A549 (cell line): Measurements from ENCODE around the gene STIMATE. TPM values are rescaled to one million over a fixed set of nuclear protein-coding genes. Genes with fewer than 3 reads are reported as not detected.

ENCODE experiments used
- ATAC-seq, 2 experiments: fragments of 200-7000 bp in 1 of 2; fragments of >200 bp in 1 of 2; cut with Nextera tagmentation in 1 of 2; cut with Tn5 transposase in 1 of 2; 3 replicates each; pipeline versions ENCODE4 v1.8.0 to v1.9.1; 2018 to 2020; ENCODE audit warnings: mild to moderate bottlenecking in 1 of 2, moderate library complexity in 1 of 2
- CTCF ChIA-PET: fragments of 300-600 bp; sonication (Branson Sonifier 250); formaldehyde crosslinking; extraction: SDS; loops from one replicate; lab custom pipeline; 2021; ENCODE audit warnings: antibody characterized with exemption, inconsistent platforms; lab: Yijun Ruan, JAX
- POLR2A ChIA-PET: fragments of 350-600 bp; formaldehyde crosslinking; extraction: SDS; loops from one replicate; lab custom pipeline; 2021; ENCODE audit warnings: antibody characterized with exemption, inconsistent platforms; lab: Yijun Ruan, JAX
- DNase-seq, 2 experiments: peaks; one replicate each; pipeline versions ENCODE4 v3.0.0 to v3.0.0-alpha.2; 2011 to 2016; ENCODE audit warnings: low read depth in 1 of 2, low spot score in 1 of 2
- FAIRE-seq: peaks from 2 replicates; lab custom pipeline; 2011; peaks lifted over from hg19 to GRCh38; lab: Jason Lieb, UNC
- H3K27ac ChIP-seq, 2 experiments: fragments of >200 bp; sonication (Bioruptor Twin); formaldehyde crosslinking; 3 replicates each; pipeline ENCODE4 v1.5.1; 2016 to 2017
- H3K4me1 ChIP-seq: fragments of >200 bp; sonication (Bioruptor Twin); formaldehyde crosslinking; 3 replicates; pipeline ENCODE4 v1.6.1; 2016
- H3K4me2 ChIP-seq: fragments of >200 bp; sonication (Bioruptor Twin); formaldehyde crosslinking; 3 replicates; pipeline ENCODE4 v1.6.1; 2016
- H3K4me3 ChIP-seq: fragments of >200 bp; sonication (Bioruptor Twin); formaldehyde crosslinking; 3 replicates; pipeline ENCODE4 v1.5.1; 2016
- H3K9me3 ChIP-seq: fragments of >200 bp; sonication (Bioruptor Twin); formaldehyde crosslinking; 3 replicates; pipeline ENCODE4 v1.6.1; 2016
- BCL3 ChIP-seq: fragments of >200 bp; sonication (Bioruptor Twin); formaldehyde crosslinking; IDR thresholded peaks from 3 replicates; pipeline ENCODE4 v1.6.1; 2016
- E2F6 ChIP-seq: IDR thresholded peaks from 2 replicates; pipeline ENCODE4 v1.6.1; 2012; ENCODE audit warnings: low read depth, borderline replicate concordance
- EHMT2 ChIP-seq: fragments of 200-600 bp; sonication (generic); IDR thresholded peaks from 2 replicates; pipeline ENCODE4 v1.6.1; 2016; ENCODE audit warnings: antibody characterized with exemption, low read depth, mild to moderate bottlenecking, moderate library complexity
- FOSB ChIP-seq: fragments of 250-450 bp; sonication (Bioruptor Pico); IDR thresholded peaks from 2 replicates; pipeline ENCODE4 v1.5.0; 2020; ENCODE audit warnings: mild to moderate bottlenecking, moderate library complexity
- HDAC2 ChIP-seq: fragments of 200-600 bp; sonication (generic); IDR thresholded peaks from 2 replicates; pipeline ENCODE4 v1.6.1; 2016
- HEYL ChIP-seq: fragments of 250-450 bp; sonication (Bioruptor Pico); IDR thresholded peaks from 2 replicates; pipeline ENCODE4 v1.8.0; 2021; ENCODE audit warnings: mild to moderate bottlenecking, moderate library complexity
- HOXA7 ChIP-seq: fragments of 250-450 bp; sonication (Bioruptor Pico); IDR thresholded peaks from 2 replicates; pipeline ENCODE4 v1.5.0; 2020; ENCODE audit warnings: mild to moderate bottlenecking, moderate library complexity
- HOXB13 ChIP-seq: fragments of 250-450 bp; sonication (Bioruptor Pico); IDR thresholded peaks from 2 replicates; pipeline ENCODE4 v1.5.0; 2020; ENCODE audit warnings: low read depth, mild to moderate bottlenecking, moderate library complexity
- JUN ChIP-seq, 2 experiments: fragments of >200 bp; sonication (Bioruptor Twin); formaldehyde crosslinking; IDR thresholded peaks; 2 replicates in 1 of 2; 3 replicates in 1 of 2; pipeline ENCODE4 v1.6.1; 2016 to 2017
- KDM5A ChIP-seq: fragments of 200-600 bp; sonication (generic); IDR thresholded peaks from 2 replicates; pipeline ENCODE4 v1.6.1; 2016; ENCODE audit warnings: antibody characterized with exemption, mild to moderate bottlenecking
- NFE2L2 ChIP-seq: fragments of 150-350 bp; conservative IDR thresholded peaks from 2 replicates; pipeline ENCODE4 v1.6.1; 2014; ENCODE audit warnings: low read length
- PHF8 ChIP-seq: fragments of 200-600 bp; sonication (generic); IDR thresholded peaks from 2 replicates; pipeline ENCODE4 v1.6.1; 2016; ENCODE audit warnings: low read depth, mild to moderate bottlenecking, antibody characterized with exemption, moderate library complexity, borderline replicate concordance
- RARB ChIP-seq: fragments of 250-450 bp; sonication (Bioruptor Pico); IDR thresholded peaks from 2 replicates; pipeline ENCODE4 v1.8.0; 2021; ENCODE audit warnings: mild to moderate bottlenecking, moderate library complexity
- RFX5 ChIP-seq: fragments of 450-650 bp; IDR thresholded peaks from 2 replicates; pipeline ENCODE4 v1.7.1; 2014; ENCODE audit warnings: antibody characterized with exemption, mild to moderate bottlenecking, moderate library complexity
- SMC3 ChIP-seq: fragments of >200 bp; sonication (Bioruptor Twin); formaldehyde crosslinking; IDR thresholded peaks from 3 replicates; pipeline ENCODE4 v1.6.1; 2018; ENCODE audit warnings: inconsistent platforms
- SREBF2 ChIP-seq: fragments of 450-650 bp; IDR thresholded peaks from 2 replicates; pipeline ENCODE4 v1.6.1; 2014; ENCODE audit warnings: mild to moderate bottlenecking, moderate library complexity
- TFCP2L1 ChIP-seq: fragments of 250-450 bp; sonication (Bioruptor Pico); IDR thresholded peaks from 2 replicates; pipeline ENCODE4 v1.5.0; 2021; ENCODE audit warnings: mild to moderate bottlenecking
- USF2 ChIP-seq: fragments of 450-650 bp; IDR thresholded peaks from 2 replicates; pipeline ENCODE4 v1.6.1; 2014; ENCODE audit warnings: antibody characterized with exemption
- ZFP36 ChIP-seq: fragments of 450-650 bp; IDR thresholded peaks from 2 replicates; pipeline ENCODE4 v1.6.1; 2014; ENCODE audit warnings: borderline replicate concordance; ENCODE audit not compliant: partially characterized antibody
- WGBS: methylation state at CpG from one replicate; pipeline ENCODE4 v1.1.6; 2017; ENCODE audit errors: missing lambda C conversion rate; 5-methylcytosine and 5-hydroxymethylcytosine counted together
- polyA plus RNA-seq, 4 experiments: library from polyadenylated mRNA; depleted of rRNA in 3 of 4; stranded (reverse); fragments of >200 nt; fragmentation: RNase III in 1 of 4; extraction: RNeasy Plus Mini Kit Qiagen cat#74134 plus additional on column Dnase treatment in 1 of 4; gene quantifications; 2 replicates in 3 of 4; 3 replicates in 1 of 4; pipeline ENCODE4 v1.2.3, GENCODE V29; 2011 to 2017
- TF ChIP-seq, protein P1 (sequence below): IDR thresholded peaks from 2 replicates; pipeline ENCODE4 v1.6.1; 2012
- TF ChIP-seq, protein P2 (sequence below): fragments of 150-350 bp; IDR thresholded peaks from 2 replicates; pipeline ENCODE4 v1.6.1; 2014; ENCODE audit warnings: low read depth, mild to moderate bottlenecking, low read length
- TF ChIP-seq, protein P3 (sequence below): fragments of 200-600 bp; sonication (generic); IDR thresholded peaks from 2 replicates; pipeline ENCODE4 v1.6.1; 2016; ENCODE audit warnings: antibody characterized with exemption, mild to moderate bottlenecking, moderate library complexity

STIMATE gene
- polyA plus RNA-seq, 2 of the 4 experiments (the other 2 are of a cell fraction): 5.2 to 5.5 TPM

DNA sequence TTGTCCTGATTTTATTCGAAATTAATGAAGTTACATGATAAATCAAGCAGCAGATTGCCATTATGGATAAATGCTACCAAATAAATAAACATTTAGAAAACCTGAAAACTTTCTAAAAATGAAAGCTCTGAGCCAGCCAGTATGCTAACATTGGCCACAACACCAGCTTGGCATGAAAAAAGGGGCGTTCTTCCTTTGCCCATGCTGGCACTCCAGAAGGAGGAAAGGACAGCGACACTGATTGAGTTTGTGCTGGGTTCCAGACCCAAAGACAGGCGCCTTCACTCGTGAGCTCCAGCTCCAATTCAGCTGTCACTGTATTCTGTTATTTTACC is 5.1 kb downstream of the STIMATE start:
- Histone ChIP-seq H3K27ac (no peak overlapping the region), H3K9me3 (no peaks in the 10 kb centered on the region), H3K4me1 (no peaks in the 10 kb centered on the region), H3K4me2 (no peak overlapping the region), H3K4me3 (no peak overlapping the region)
- DNase-seq (no peak), FAIRE-seq (no peak), ATAC-seq (no peak)
- no peak for TF ChIP-seq RFX5
- no peak for TF ChIP-seq HDAC2
- no peak for TF ChIP-seq FOSB (CRISPR knock-in tag)
- TF ChIP-seq PHF8: no peak
- TF ChIP-seq E2F6: no peak
- TF ChIP-seq JUN (IDR thresholded peaks at IDR 0.05): no peak
- no peak for TF ChIP-seq RARB
- POLR2A ChIA-PET: no interaction called here
- 79% methylated on average over 5 of the region's 5 CpGs for WGBS
- CTCF ChIA-PET: interaction anchor here (1.0 to 2.8 kb wide), 2 partner anchors 10 to 15 kb away, joined by 3 to 8 read pairs; no protein-coding TSS in a partner anchor

DNA sequence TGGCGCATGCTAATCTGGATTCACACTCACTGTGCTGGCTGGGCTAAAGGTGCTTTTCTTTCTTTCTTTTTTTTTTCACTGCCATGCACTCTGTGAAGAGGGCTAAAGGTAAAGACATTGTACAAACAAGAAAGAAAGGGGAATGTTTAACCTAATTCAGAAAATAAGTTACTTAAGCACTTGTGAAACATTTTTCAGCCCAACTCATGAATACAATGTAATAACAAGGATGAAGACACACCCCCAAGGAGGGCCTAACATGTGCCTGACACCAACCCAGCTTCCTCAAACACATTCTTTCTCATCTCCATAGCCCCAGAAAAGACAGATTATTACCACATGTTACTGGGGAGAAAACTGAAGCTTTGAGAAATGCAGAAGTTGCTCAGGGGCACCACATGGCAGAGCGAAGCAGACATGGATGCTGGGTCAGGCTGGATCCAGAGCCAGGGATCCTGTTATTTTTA is 5.7 kb downstream of the STIMATE start:
- ATAC-seq (no peak), DNase-seq (no peak), FAIRE-seq (no peak)
- WGBS: 100% methylated on average over 2 of the region's 2 CpGs
- no peak overlapping the region for H3K4me3 ChIP-seq
- TF ChIP-seq E2F6: no peak
- TF ChIP-seq, protein P1, sequence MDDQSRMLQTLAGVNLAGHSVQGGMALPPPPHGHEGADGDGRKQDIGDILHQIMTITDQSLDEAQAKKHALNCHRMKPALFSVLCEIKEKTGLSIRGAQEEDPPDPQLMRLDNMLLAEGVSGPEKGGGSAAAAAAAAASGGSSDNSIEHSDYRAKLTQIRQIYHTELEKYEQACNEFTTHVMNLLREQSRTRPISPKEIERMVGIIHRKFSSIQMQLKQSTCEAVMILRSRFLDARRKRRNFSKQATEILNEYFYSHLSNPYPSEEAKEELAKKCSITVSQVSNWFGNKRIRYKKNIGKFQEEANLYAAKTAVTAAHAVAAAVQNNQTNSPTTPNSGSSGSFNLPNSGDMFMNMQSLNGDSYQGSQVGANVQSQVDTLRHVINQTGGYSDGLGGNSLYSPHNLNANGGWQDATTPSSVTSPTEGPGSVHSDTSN: no peak
- TF ChIP-seq KDM5A: no peak
- TF ChIP-seq USF2: no peak
- no peak for TF ChIP-seq EHMT2
- no peak for TF ChIP-seq TFCP2L1 (CRISPR knock-in tag)
- no peak for TF ChIP-seq HOXB13
- TF ChIP-seq, protein P2, sequence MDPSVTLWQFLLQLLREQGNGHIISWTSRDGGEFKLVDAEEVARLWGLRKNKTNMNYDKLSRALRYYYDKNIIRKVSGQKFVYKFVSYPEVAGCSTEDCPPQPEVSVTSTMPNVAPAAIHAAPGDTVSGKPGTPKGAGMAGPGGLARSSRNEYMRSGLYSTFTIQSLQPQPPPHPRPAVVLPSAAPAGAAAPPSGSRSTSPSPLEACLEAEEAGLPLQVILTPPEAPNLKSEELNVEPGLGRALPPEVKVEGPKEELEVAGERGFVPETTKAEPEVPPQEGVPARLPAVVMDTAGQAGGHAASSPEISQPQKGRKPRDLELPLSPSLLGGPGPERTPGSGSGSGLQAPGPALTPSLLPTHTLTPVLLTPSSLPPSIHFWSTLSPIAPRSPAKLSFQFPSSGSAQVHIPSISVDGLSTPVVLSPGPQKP: no peak
- TF ChIP-seq HEYL: no peak
- TF ChIP-seq, protein P3, sequence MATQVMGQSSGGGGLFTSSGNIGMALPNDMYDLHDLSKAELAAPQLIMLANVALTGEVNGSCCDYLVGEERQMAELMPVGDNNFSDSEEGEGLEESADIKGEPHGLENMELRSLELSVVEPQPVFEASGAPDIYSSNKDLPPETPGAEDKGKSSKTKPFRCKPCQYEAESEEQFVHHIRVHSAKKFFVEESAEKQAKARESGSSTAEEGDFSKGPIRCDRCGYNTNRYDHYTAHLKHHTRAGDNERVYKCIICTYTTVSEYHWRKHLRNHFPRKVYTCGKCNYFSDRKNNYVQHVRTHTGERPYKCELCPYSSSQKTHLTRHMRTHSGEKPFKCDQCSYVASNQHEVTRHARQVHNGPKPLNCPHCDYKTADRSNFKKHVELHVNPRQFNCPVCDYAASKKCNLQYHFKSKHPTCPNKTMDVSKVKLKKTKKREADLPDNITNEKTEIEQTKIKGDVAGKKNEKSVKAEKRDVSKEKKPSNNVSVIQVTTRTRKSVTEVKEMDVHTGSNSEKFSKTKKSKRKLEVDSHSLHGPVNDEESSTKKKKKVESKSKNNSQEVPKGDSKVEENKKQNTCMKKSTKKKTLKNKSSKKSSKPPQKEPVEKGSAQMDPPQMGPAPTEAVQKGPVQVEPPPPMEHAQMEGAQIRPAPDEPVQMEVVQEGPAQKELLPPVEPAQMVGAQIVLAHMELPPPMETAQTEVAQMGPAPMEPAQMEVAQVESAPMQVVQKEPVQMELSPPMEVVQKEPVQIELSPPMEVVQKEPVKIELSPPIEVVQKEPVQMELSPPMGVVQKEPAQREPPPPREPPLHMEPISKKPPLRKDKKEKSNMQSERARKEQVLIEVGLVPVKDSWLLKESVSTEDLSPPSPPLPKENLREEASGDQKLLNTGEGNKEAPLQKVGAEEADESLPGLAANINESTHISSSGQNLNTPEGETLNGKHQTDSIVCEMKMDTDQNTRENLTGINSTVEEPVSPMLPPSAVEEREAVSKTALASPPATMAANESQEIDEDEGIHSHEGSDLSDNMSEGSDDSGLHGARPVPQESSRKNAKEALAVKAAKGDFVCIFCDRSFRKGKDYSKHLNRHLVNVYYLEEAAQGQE: no peak
- TF ChIP-seq NFE2L2: no peak
- no peak for TF ChIP-seq SMC3
- TF ChIP-seq HOXA7: no peak
- TF ChIP-seq BCL3: no peak
- no peak for TF ChIP-seq SREBF2
- no peak for TF ChIP-seq ZFP36
- no peak overlapping the region for H3K4me2 ChIP-seq
- H3K4me1 ChIP-seq: no peaks in the 10 kb centered on the region
- no peak overlapping the region for H3K27ac ChIP-seq
- ChIA-PET CTCF (interaction anchor here (2.8 kb wide), 1 partner anchor 11 kb away, joined by 8 read pairs; no protein-coding TSS in a partner anchor), POLR2A (no interaction called here)
- no peaks in the 10 kb centered on the region for H3K9me3 ChIP-seq
